ENCODE measurements around the gene CDH13. TPM values are rescaled to one million over a fixed set of nuclear protein-coding genes. Genes with fewer than 3 reads are reported as not detected.
"Not testable (repeated sequence)": the region's sequence is repeated elsewhere in the genome, so short reads cannot be mapped to it uniquely, and the experiment has no call there.

Gene CDH13
- total RNA-seq, 1 donor from 2014 or later = 25.7 TPM

- DNase-seq (ENCODE audit: low spot score in 2 of 2) = no peak
These were observed 291.3 kb downstream of the CDH13 start for GRCh38 chr16:82917886-82918595.

GRCh38 chr16:82924075-82924854 lies 297.5 kb downstream of the CDH13 start:
- DNase-seq (ENCODE audit: low spot score in 2 of 2) (no peak), FAIRE-seq (no peak)

More at GRCh38 chr16:82917886-82918595, 291.3 kb downstream of the CDH13 start:
- no peak for FAIRE-seq

- no peak for DNase-seq (ENCODE audit: low spot score in 2 of 2)
- FAIRE-seq = no peak
These were observed 299.7 kb downstream of the CDH13 start for GRCh38 chr16:82926500-82926899.

GRCh38 chr16:82933933-82934332 lies 307.2 kb downstream of the CDH13 start:
- not testable (repeated sequence) for DNase-seq (ENCODE audit: low spot score in 2 of 2); FAIRE-seq

GRCh38 chr16:82935766-82936165 lies 309.0 kb downstream of the CDH13 start:
- FAIRE-seq (no peak), DNase-seq (ENCODE audit: low spot score in 2 of 2) (no peak)

- DNase-seq (ENCODE audit: low spot score in 2 of 2) = no peak
- FAIRE-seq = no peak
These were observed 310.3 kb downstream of the CDH13 start for GRCh38 chr16:82936941-82937551.

GRCh38 chr16:82937926-82938520 lies 311.3 kb downstream of the CDH13 start:
- DNase-seq (ENCODE audit: low spot score in 2 of 2) (no peak), FAIRE-seq (no peak)

- FAIRE-seq (no peak), DNase-seq (ENCODE audit: low spot score in 2 of 2) (no peak)
These were observed 316.6 kb downstream of the CDH13 start for GRCh38 chr16:82943371-82943770.

GRCh38 chr16:82945420-82946101 lies 318.8 kb downstream of the CDH13 start:
- FAIRE-seq (no peak), DNase-seq (ENCODE audit: low spot score in 2 of 2) (no peak)

GRCh38 chr16:82947698-82948097 lies 320.9 kb downstream of the CDH13 start:
- no peak for FAIRE-seq
- no peak for DNase-seq (ENCODE audit: low spot score in 2 of 2)

- FAIRE-seq (no peak), DNase-seq (ENCODE audit: low spot score in 2 of 2) (no peak)
These were observed 322.2 kb downstream of the CDH13 start for GRCh38 chr16:82949016-82949415.

GRCh38 chr16:82953517-82953916 lies 326.7 kb downstream of the CDH13 start:
- FAIRE-seq (no peak), DNase-seq (ENCODE audit: low spot score in 2 of 2) (no peak)

GRCh38 chr16:82954224-82954929 lies 327.6 kb downstream of the CDH13 start:
- DNase-seq (ENCODE audit: low spot score in 2 of 2) = no peak
- FAIRE-seq = no peak

- FAIRE-seq (no peak), DNase-seq (ENCODE audit: low spot score in 2 of 2) (no peak)
These were observed 329.1 kb downstream of the CDH13 start for GRCh38 chr16:82955741-82956348.

GRCh38 chr16:82957212-82957611 lies 330.4 kb downstream of the CDH13 start:
- DNase-seq (ENCODE audit: low spot score in 2 of 2) (no peak), FAIRE-seq (no peak)

GRCh38 chr16:82960918-82961317 lies 334.1 kb downstream of the CDH13 start:
- FAIRE-seq (no peak), DNase-seq (ENCODE audit: low spot score in 2 of 2) (no peak)

GRCh38 chr16:82963653-82964052 lies 336.9 kb downstream of the CDH13 start:
- DNase-seq (ENCODE audit: low spot score in 2 of 2) = no peak

GRCh38 chr16:82965808-82966207 lies 339.0 kb downstream of the CDH13 start:
- DNase-seq (ENCODE audit: low spot score in 2 of 2) = no peak
- no peak for FAIRE-seq

More at GRCh38 chr16:82963653-82964052, 336.9 kb downstream of the CDH13 start:
- no peak for FAIRE-seq

GRCh38 chr16:82967424-82967823 lies 340.7 kb downstream of the CDH13 start:
- FAIRE-seq = no peak

More at GRCh38 chr16:82967424-82967823, 340.7 kb downstream of the CDH13 start:
- DNase-seq (ENCODE audit: low spot score in 2 of 2) = no peak
